Common myeloid progenitor, CD34-positive (primary cell): ENCODE measurements around the gene NCKAP5L.

ENCODE experiments used
- CTCF ChIA-PET: fragments of 350-600 bp; sonication (Branson Sonifier 250); formaldehyde crosslinking; loops from one replicate; lab custom pipeline; 2021; ENCODE audit warnings: antibody characterized with exemption; lab: Charles Lee
- POLR2A ChIA-PET: fragments of 350-600 bp; sonication (Branson Sonifier 250); formaldehyde crosslinking; loops from one replicate; lab custom pipeline; 2021; ENCODE audit warnings: antibody characterized with exemption; lab: Charles Lee
- DNase-seq, 3 donors: peaks; one replicate each; pipeline versions ENCODE4 v3.0.0 to v3.0.0-alpha.2; 2013
- H3K27ac ChIP-seq, 2 experiments: 1 replicate in 1 of 2; 2 replicates in 1 of 2; pipeline ENCODE4 v1.7.0; 2013; ENCODE audit warnings: inconsistent platforms in 2 of 2, low read length in 2 of 2, mild to moderate bottlenecking in 2 of 2, low read depth in 1 of 2, moderate library complexity in 1 of 2; ENCODE audit not compliant: severe bottlenecking in 2 of 2, insufficient read depth in 1 of 2, poor library complexity in 1 of 2
- H3K27me3 ChIP-seq, 5 experiments: replicated peaks in 2 of 5; 1 replicate in 3 of 5; 2 replicates in 2 of 5; pipeline versions ENCODE4 v1.6.1 to v1.7.0; 2013; ENCODE audit warnings: low read length in 4 of 5, mild to moderate bottlenecking in 2 of 5, moderate library complexity in 2 of 5, inconsistent platforms in 1 of 5; ENCODE audit not compliant: insufficient read depth in 5 of 5, control insufficient read depth in 4 of 5
- H3K36me3 ChIP-seq, 4 experiments: 1 replicate in 2 of 4; 2 replicates in 2 of 4; pipeline versions ENCODE4 v1.6.1 to v1.7.0; 2013; ENCODE audit warnings: low read length in 3 of 4, control low read depth in 1 of 4, mild to moderate bottlenecking in 1 of 4; ENCODE audit not compliant: control insufficient read depth in 4 of 4, insufficient read depth in 4 of 4
- H3K4me1 ChIP-seq, 4 experiments: 1 replicate in 3 of 4; 2 replicates in 1 of 4; pipeline versions ENCODE4 v1.6.1 to v1.7.1; 2013; ENCODE audit warnings: low read length in 3 of 4, mild to moderate bottlenecking in 3 of 4, control low read depth in 1 of 4, inconsistent platforms in 1 of 4, moderate library complexity in 1 of 4; ENCODE audit not compliant: control insufficient read depth in 4 of 4, insufficient read depth in 4 of 4; ENCODE audit errors: control extremely low read depth in 1 of 4
- H3K4me3 ChIP-seq, 7 experiments: 1 replicate in 4 of 7; 2 replicates in 3 of 7; pipeline versions ENCODE4 v1.5.1 to v1.7.0; 2013; ENCODE audit warnings: mild to moderate bottlenecking in 7 of 7, low read length in 6 of 7, moderate library complexity in 6 of 7, inconsistent platforms in 2 of 7, low read depth in 2 of 7, control low read depth in 1 of 7; ENCODE audit not compliant: insufficient read depth in 4 of 7, control insufficient read depth in 1 of 7; ENCODE audit errors: extremely low read depth in 1 of 7
- H3K9me3 ChIP-seq, 5 experiments: 1 replicate in 4 of 5; 2 replicates in 1 of 5; pipeline versions ENCODE4 v1.6.1 to v1.7.1; 2013; ENCODE audit warnings: low read length in 4 of 5, mild to moderate bottlenecking in 2 of 5, inconsistent platforms in 1 of 5, low read depth in 1 of 5, moderate library complexity in 1 of 5; ENCODE audit not compliant: control insufficient read depth in 4 of 5, insufficient read depth in 2 of 5; ENCODE audit errors: control extremely low read depth in 1 of 5
- WGBS: methylation state at CpG from one replicate; pipeline ENCODE4 v1.1.5; 2013; ENCODE audit not compliant: insufficient coverage; 5-methylcytosine and 5-hydroxymethylcytosine counted together

Gene NCKAP5L

DNA sequence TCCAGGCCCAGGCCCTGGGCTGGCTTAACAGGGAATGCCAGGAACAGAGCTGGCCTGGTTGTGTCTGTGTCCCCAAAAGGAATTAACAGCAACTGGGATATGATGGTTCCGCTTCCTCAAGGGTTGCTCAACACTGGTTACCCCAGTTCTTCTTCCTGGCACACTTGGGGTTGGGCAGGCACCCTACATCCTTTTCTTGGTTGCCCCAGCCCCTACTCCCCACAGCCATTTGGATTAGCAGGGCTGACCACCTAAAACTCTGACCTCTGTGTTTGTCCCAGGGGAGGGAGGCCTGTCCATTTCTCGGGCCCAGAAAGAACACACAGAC lies 30.8 kb downstream of the NCKAP5L start:
- Histone ChIP-seq H3K36me3 (peaks cover under 1 to 56% (median 34%) of the 10 kb centered on the region in 4 experiments), H3K4me3 (no peak overlapping the region), H3K27me3 (no peaks in the 10 kb centered on the region), H3K27ac (no peak overlapping the region), H3K4me1 (no peaks in the 10 kb centered on the region), H3K9me3 (no peaks in the 10 kb centered on the region)
- DNase-seq = no peak
- ChIA-PET POLR2A (no interaction called here), CTCF (interaction anchor here (0.7 to 4.7 kb wide), 4 partner anchors 20 to 35 kb away, joined by 3 to 19 read pairs (median 5); no protein-coding TSS in a partner anchor)
- WGBS = 80% methylated on average over 2 of the region's 2 CpGs

DNA sequence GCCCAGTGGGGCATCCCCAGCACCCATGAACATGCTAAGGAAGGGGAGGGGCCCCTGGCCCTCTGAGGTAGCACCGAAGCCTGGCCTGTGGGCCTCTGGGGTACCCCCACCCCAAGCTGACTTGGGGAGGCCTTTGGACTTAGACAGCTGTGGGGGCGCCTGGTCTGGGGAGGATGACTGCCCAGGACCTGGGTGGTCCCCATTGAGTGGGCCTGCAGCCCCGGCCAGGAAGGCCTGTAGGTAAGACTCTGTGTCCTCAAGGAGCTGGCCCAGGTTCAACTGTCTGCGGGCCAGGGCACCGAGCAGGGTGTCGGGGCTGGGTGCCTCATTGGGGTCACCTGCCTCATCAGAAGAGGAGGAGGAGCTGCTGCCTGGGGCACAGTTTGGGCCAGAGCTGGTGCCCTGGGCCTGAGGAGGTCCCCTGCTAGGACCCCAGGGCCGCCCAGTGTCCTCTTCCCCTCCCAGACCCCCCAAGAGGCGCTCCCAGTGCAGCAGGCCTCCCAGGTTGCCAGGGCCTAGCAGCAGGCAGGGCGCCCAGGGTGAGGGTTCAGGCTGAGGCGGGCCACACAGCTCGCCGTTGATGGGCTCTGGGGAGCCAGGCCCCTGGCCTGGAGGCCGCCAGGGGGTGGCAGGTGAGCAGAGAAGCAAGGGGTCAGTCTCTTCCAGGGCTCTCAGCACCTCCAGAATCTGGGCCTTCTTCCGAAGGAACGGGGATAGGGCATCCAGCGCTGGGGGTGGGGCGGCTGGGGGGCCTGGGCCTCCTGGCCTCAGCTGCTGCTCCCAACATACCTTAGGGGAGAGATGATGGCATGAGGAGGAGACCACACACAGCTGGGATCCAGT lies 31.4 kb downstream of the NCKAP5L start:
- Histone ChIP-seq H3K4me3 (no peak overlapping the region), H3K27ac (no peak overlapping the region), H3K4me1 (no peaks in the 10 kb centered on the region), H3K9me3 (no peaks in the 10 kb centered on the region), H3K36me3 (peaks cover 0 to 57% (median 36%) of the 10 kb centered on the region in 4 experiments), H3K27me3 (no peaks in the 10 kb centered on the region)
- 98% methylated on average over 13 of the region's 17 CpGs for WGBS
- DNase-seq = no peak
- POLR2A ChIA-PET = interaction anchor here (1.0 kb wide), 1 partner anchor 29 kb away, joined by 4 read pairs; no protein-coding TSS in a partner anchor
- CTCF ChIA-PET = interaction anchor here (0.5 to 4.7 kb wide), 10 partner anchors 8 to 77 kb away, joined by 3 to 19 read pairs (median 4); no protein-coding TSS in a partner anchor

DNA sequence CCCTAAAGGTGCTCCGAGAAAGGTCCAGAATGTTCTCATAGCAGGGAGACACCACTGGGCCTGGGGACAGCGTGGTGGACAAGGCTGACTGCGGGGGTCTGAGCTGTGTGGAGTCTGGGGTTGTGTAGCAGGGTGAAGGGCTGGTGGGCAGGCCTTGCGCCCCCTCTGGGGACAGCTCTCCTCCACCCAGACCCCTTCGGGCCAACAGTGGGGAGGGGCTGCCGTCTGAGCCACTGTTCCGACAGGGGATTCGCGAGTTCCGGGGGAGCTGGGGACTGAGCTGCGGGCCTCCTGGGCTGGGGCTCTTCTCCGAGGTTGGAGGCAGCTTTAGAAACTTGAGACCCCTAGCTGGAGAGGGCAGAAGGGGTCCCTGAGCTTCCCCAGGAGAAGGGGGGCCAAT lies 32.1 kb downstream of the NCKAP5L start:
- no peak for DNase-seq
- CTCF ChIA-PET = interaction anchor here (0.5 to 4.7 kb wide), 11 partner anchors 9 to 150 kb away, joined by 3 to 19 read pairs (median 4); no protein-coding TSS in a partner anchor
- Histone ChIP-seq H3K36me3 (peaks cover 0 to 52% (median 32%) of the 10 kb centered on the region in 4 experiments), H3K4me3 (no peak overlapping the region), H3K27me3 (no peaks in the 10 kb centered on the region), H3K9me3 (no peaks in the 10 kb centered on the region), H3K27ac (no peak overlapping the region), H3K4me1 (peaks cover 0 to 5% (median 2%) of the 10 kb centered on the region in 4 experiments)
- 96% methylated on average over 11 of the region's 12 CpGs for WGBS
- POLR2A ChIA-PET = interaction anchor here (1.0 kb wide), 1 partner anchor 29 kb away, joined by 4 read pairs; no protein-coding TSS in a partner anchor

DNA sequence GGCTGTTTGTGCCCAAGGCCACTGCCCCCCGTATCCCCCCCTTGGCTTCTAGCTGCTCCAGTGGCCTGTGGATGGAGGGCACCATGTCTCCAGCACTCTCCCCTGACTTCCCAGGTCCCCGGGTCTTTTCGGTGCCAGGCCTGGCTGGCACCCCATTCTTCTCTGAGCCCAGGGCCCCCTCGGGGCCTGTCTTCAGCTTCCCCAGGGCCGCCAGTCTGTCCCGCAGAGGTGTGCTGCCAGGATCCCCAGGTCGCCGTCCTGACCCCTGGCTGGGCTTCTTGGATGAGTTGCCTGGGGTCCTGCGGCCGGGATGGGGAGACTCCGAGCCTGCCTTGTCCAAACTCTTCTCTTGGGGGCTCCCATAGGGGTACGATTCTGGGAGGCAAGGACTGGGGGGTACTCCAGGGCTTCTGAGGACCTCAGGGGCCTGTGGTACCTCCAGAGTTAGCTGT lies 32.5 kb downstream of the NCKAP5L start:
- no peak for DNase-seq

DNA sequence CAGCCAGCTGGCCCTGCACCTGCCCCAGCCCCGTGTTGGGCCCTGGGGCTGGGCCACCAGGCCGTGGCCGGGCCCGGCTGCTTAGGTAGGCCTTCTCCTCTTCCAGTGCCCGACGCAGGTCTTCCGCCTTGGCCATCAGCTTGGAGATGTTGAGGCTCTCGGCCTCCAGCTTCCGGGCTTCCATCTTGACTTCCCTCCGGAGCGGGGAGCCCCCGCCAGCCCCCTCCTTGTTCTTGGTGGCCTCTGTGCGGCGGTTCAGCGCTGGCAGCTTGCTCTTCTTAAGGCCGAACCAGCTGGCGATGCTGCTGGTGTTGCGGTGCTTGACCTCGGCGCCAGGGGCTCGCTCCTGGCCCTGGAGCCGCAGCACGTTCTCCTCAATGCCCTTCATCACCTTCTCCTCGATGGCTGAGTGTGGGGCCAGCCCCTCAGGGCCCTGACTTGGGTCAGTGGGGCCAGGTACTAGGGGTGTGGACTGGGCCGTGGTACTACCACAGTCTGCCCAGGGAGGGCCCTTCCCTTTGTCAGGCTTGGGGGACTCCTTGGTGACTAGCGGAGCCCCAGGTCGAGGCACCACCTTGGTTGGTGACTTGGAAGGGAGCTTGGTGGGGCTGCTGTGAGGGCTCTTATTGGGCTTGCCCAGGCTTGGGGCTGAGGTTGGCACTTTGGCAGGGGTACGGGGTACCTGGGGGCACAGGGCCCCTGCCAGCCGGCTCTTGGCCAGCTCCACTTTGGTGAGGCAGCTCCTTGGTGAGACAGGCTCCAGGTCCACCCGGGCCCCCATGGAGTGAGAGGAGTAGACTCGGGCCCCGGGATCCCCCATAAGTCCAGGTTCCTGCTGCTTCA lies 33.2 kb downstream of the NCKAP5L start:
- Histone ChIP-seq H3K9me3 (no peaks in the 10 kb centered on the region), H3K27me3 (no peaks in the 10 kb centered on the region), H3K4me3 (no peak overlapping the region), H3K4me1 (peaks cover 0 to 12% (median 6%) of the 10 kb centered on the region in 4 experiments), H3K27ac (no peak overlapping the region), H3K36me3 (peaks cover 0 to 44% (median 28%) of the 10 kb centered on the region in 4 experiments)
- no peak for DNase-seq
- ChIA-PET CTCF (interaction anchor here (0.6 to 1.4 kb wide), 5 partner anchors 14 to 149 kb away, joined by 3 to 7 read pairs (median 4); no protein-coding TSS in a partner anchor), POLR2A (interaction anchor here (0.6 kb wide), 1 partner anchor 30 kb away, joined by 3 read pairs; no protein-coding TSS in a partner anchor)
- 92% methylated on average over 26 of the region's 32 CpGs for WGBS

More for the DNA sequence above, 32.5 kb downstream of the NCKAP5L start:
- ChIA-PET CTCF (interaction anchor here (0.6 to 4.7 kb wide), 7 partner anchors 11 to 150 kb away, joined by 3 to 19 read pairs (median 5); no protein-coding TSS in a partner anchor), POLR2A (interaction anchor here (0.6 kb wide), 1 partner anchor 30 kb away, joined by 3 read pairs; no protein-coding TSS in a partner anchor)
- no peaks in the 10 kb centered on the region for H3K9me3 ChIP-seq
- no peak overlapping the region for H3K27ac ChIP-seq
- 100% methylated on average over 10 of the region's 12 CpGs for WGBS
- H3K4me3 ChIP-seq = no peak overlapping the region
- peaks cover 0 to 49% (median 30%) of the 10 kb centered on the region in 4 experiments for H3K36me3 ChIP-seq
- no peaks in the 10 kb centered on the region for H3K27me3 ChIP-seq
- peaks cover 0 to 10% (median 5%) of the 10 kb centered on the region in 4 experiments for H3K4me1 ChIP-seq

DNA sequence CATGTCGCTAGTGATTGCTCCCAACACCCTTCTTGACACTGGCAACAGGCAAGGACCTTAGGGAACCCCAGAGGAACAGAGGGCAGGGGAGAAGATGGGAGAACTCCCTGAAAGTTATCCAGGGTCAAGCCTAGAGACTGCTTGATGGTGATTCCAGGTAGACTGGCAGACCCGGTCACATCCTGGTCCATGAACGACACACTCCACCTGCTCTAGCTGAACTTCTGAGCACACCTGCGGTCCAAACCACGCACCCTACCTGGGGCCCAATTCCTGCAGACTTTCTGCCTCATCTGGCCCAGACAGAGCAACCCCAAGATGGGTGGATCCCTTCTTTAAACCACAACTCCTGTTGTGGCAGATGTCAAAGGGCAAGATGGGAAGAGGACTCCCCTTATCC lies 34.2 kb downstream of the NCKAP5L start:
- H3K27ac ChIP-seq = no peak overlapping the region
- H3K27me3 ChIP-seq = no peaks in the 10 kb centered on the region
- H3K36me3 ChIP-seq = peaks cover 0 to 43% (median 29%) of the 10 kb centered on the region in 4 experiments
- WGBS = 88% methylated on average over 4 of the region's 5 CpGs
- peaks cover 0 to 12% (median 6%) of the 10 kb centered on the region in 4 experiments for H3K4me1 ChIP-seq
- no peak overlapping the region for H3K4me3 ChIP-seq
- ChIA-PET CTCF (interaction anchor here (1.1 to 1.4 kb wide), 2 partner anchors 15 to 17 kb away, joined by 3 read pairs; no protein-coding TSS in a partner anchor), POLR2A (no interaction called here)
- H3K9me3 ChIP-seq = no peaks in the 10 kb centered on the region
- no peak for DNase-seq
